Measurements from ENCODE around the gene FOXO6.
A peak's percentile ranks its signal among the peaks of the same experiment; 100 is the strongest.

Gene FOXO6

DNA sequence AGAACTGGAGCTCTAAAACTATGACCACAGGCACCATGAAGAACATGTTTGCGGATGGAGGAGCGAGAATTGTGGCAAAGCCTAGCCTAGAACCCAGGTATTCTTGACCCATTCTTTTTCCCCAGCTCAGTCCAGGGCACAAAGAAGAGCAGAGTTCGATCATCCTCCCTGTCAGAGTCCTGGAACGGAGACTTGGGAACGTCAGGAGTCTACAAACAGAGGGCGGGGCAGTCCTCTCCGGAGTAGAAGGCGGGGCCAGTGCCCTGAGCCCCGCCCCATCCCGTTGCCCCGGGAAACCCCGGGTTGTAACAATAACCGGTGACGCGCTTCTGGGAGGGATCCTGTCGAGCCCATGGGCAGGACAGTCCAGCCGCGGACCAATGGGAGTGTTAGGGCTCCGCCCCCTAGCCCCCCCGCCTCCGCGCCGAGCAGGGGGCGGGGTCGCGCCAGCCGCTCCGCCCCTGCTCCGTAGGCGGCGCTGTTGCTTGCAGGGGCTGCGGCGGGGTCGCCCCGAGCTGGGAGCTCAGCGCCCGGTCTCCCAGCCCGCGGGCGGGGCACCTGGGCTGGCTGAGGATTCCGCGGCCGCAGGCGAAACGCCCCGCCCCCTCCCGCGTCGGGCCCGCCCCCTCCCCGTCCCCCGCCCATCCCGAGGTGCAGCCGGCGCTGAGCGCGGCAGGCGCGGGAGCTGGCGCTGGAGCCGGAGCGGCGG lies at the start of gene FOXO6:
Gene FOXO6 (plus strand): TSS at position 649 of the 709 bp plus-strand sequence.
- peak; percentile 82 to 91 for DNase-seq (ENCODE audit: low read depth in 2 of 2)

DNA sequence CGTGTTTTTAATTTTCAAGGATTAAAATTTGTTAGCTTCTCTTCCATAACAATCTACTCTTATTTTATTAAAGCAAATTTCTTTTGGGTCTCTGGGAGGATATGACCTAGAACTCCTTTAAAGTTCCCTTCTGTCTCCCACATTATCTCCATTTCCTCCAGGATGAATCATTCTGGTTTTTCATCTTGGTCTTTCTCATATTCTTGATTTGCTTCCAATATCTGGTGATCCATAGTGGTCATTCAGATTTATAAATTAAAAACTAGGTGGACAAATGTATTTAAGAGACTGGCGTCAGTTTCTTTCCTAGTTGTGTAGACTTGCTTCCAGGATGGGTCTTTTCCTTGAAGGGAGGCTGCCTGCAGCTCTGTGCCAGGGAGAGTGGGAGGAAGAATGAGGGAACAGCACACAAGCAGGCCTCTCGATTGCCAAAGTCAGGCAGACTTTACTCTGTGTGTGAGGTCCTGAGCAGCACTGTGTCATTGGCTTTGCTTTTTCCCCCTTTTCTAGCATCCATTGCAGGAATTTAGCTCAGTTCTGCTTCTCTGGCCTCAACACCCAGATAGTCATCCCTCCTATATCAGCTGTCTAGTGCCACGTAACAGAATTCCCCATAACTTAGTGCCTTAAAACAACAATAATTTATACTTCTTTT lies 48.1 kb upstream of the FOXO6 start:
- DNase-seq (ENCODE audit: low read depth in 2 of 2) = no peak

GRCh38 chr1:41313661-41314131 lies 47.5 kb upstream of the FOXO6 start:
- DNase-seq (ENCODE audit: low read depth in 2 of 2) = peak in 1 of 2 experiments; percentile 2

GRCh38 chr1:41314376-41315145 lies 46.7 kb upstream of the FOXO6 start:
- DNase-seq (ENCODE audit: low read depth in 2 of 2) = no peak

DNA sequence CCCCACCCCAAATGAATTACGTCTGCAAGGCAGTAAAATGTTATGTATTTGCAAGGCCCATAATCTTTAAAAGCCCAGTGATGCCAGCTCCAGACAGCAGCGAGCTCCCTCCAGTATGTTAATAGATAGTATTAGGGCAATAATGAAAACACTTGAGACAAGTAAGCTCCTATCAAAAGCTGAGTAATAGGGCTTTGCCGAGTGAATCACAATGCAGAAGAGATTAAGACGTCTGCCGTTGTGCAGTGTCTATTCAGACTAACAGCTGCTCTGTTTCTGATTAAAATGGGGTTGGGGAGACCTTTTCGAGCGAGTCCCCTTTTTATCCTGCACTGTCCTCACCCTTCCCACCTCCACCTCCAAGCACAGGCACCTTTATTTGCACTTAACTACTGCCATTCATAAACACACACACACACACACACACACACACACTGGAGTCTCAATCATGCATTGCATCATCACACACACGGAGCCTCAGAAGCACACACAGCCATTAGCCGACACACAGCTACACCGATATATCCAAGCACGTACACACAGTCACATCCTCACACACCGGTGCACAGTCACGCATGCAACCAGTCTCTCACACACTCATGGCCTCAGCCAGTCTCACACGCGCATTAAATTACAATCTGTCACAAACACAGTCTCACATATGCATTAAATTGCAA lies 46.0 kb upstream of the FOXO6 start:
- DNase-seq (ENCODE audit: low read depth in 2 of 2) = no peak

DNA sequence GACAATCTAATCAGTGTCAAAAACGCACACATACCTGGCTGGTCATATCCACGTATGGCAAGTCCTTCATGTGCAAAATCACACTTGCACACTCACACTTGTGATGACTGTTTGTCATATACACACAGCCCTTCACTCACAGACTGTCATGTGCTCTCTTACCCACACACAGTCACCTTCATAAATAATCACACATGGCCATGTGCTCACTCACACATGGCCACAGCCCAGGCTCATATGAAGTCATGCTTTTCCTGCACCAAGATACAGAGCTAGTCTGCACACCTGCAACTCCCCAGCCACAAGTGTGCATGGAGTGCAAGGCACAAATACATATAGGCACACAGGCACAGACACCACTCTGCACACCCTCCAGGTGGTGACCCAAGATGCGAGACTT lies 45.4 kb upstream of the FOXO6 start:
- no peak for DNase-seq (ENCODE audit: low read depth in 2 of 2)

DNA sequence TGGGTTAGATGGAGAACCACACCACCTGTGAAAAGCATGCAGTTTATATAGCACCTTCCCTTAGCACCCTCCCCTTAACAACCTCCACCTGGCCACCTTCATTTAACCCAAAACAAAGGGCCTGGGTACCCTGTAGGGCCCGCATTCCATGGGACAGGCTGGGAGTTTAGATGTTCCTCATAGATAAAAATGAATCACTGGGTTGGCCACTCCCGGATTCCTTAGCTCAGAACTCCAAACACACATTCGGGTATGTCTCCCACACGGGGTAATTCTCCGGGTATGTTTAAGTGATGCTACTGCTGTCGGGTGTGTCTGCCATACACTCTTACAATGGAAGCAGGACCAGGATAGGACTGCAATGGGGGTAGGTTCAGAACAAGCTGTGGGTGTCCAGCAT lies 43.9 kb upstream of the FOXO6 start:
- DNase-seq (ENCODE audit: low read depth in 2 of 2) = no peak

GRCh38 chr1:41318135-41318534 lies 43.1 kb upstream of the FOXO6 start:
- DNase-seq (ENCODE audit: low read depth in 2 of 2) = no peak

DNA sequence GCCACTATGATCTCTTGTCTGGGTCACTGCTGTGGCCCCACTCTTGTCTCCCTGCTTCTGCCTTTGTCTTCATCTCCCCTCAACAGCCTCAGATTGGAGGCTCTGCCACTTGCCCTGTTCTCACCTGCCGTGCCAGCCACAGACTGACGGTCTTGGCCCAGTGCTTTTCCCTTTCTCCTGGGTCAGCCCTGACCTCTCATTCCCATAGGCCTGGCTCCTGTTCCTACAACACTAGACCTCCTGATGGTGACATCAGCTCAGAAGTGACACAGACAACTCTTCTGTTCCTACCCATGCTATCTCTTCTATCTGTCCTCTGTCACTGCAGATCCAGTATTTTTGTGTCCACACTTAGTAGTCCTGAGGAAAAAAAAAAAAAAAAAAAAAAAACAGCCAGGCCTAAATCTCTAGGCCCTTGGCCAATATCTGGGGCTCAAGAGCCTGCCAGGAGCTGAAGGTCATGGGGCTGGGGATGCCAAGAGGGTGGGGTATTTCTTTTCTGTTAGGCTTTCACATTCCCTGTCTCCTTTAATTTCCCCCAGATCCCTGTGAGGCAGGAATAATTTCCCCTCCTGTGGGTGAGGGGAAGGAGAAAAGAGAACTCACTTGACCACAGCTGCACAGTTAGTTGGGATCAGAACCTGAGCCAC lies 42.0 kb upstream of the FOXO6 start:
- no peak for DNase-seq (ENCODE audit: low read depth in 2 of 2)

DNA sequence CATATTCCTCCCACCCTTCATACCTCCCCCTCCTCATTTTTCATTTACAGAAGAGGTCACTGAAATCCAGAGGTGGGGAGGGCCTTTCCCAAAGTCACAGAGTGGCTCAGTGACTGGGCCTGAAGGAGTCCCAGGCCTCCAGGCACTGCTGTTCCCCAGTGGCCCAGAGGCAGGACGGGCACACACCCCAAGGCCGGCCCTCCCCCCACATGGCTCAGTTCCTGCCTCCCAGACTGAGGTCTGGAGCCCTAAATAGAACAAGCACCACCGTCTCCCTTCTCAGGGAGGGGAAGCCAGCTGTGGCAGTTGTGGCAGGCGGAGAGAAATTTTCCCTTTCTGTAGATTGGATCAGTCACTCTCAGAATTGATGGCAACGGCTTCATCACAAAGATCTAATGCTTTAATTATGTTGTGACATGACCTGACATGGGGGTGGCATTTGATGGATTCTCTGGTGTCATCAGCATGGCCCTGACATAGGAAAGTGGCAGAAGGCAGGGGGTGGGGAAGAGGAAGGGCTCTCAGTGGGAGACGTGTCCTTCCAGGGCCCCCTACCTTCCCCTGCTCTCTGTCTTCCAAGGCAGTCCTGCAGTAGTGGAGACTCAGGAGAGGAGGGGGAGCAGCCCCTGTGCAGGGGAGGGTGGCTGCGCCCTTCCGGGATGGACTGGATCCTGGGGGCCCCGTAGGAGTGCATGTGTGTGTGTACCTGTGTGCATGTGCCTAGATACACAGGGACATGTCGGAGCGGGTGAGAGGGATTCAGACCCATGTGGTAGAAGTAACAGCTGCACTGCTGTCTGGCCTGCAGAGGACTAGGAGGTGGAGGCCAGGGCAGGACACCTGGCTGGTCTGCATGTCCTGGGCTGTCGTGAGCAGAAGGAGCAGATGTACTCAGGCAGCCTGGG lies 41.2 kb upstream of the FOXO6 start:
- DNase-seq (ENCODE audit: low read depth in 2 of 2) = no peak

DNA sequence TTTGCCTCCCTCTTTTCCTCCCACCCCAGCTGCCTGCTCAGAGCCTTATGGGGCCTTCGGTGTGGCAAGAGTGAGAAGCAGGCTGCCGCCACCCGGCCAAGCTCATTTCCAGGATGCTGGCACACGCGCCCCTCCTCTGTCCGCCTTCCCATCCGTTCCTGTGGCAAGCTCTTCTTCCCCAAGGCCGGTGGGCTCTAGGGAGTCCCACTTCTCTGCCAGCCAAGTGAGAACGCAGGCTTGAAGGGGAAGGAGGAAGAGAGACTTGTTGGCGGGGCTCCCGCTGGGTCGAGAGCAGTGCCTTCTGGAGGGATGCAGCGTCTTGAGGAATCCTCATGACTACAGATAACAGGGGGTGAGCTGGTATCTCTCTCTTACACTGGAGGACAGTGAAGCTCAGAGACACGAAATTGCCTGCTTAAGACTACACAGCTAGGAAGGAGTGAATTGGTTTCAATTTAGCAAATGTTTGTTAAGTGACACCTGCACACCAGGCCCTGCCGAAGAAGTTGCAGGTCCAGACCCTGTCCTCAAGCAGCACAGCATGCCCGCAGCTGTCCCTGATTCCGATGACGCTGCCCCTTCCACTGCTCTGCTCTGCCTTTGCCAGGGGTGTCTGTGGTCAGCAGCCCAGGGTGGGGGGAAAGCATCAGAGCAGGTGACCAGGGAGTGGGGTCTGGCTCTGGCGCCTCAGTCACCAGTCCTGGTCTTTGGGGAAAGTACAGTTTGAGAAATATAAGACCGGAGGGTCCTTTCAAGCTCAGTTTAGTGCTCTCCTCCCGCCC lies 40.1 kb upstream of the FOXO6 start:
- DNase-seq (ENCODE audit: low read depth in 2 of 2) = no peak

- no peak for DNase-seq (ENCODE audit: low read depth in 2 of 2)
Observed at GRCh38 chr1:41322101-41322661, 39.1 kb upstream of the FOXO6 start.

- peak in 1 of 2 experiments; percentile 9 for DNase-seq (ENCODE audit: low read depth in 2 of 2)
Observed at GRCh38 chr1:41322835-41323234, 38.4 kb upstream of the FOXO6 start.

GRCh38 chr1:41323243-41323642 lies 38.0 kb upstream of the FOXO6 start:
- DNase-seq (ENCODE audit: low read depth in 2 of 2) = no peak

DNA sequence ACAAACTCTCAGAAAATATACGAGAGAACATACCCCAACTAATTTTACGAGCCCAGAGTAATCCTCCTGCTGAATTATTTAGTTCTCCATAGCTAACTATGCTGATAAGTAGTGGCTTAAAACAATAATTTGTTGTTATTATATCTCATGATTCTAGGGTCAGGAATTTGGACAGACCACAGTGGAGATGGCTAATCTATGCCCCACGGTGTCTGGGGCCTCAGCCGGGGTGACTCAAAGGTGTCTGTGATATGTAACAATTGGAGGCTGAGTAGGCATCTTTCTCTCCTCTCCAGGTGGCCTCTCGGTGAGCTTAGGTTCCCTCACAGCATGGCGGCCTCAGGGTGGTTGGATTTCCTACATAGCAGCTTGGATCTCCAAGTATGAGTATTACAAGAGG lies 35.4 kb upstream of the FOXO6 start:
- DNase-seq (ENCODE audit: low read depth in 2 of 2) = no peak

DNA sequence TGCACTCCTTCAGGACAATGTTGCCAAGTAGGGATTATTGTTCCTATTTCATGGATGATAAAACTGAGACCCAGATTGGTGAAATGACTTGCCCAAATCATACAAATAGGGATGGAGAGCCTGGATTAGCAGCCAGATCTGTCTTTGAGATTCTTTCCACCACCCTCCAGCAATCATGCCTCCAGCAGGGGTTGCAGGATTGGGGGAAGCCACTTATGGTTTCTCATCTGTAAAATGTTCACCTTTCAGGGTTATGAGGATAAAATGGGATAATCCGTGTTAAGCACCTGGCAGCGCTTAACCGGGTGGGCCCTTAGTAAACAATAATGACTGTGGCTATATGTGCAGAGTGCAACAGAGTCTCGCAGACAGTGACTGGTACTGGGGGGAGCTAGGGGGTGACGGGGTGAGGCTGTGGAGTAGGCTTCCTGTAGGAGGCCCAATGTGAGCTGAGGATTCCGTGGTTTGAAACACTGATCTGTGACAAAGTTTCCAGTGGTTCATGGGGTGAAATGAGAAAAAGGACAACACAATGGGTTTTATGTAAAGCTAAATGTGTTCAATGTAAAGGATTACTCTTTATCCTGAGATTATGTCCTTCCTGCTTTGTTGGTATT lies 33.7 kb upstream of the FOXO6 start:
- DNase-seq (ENCODE audit: low read depth in 2 of 2) = no peak

- DNase-seq (ENCODE audit: low read depth in 2 of 2) = no peak
Observed at GRCh38 chr1:41328001-41328615, 33.1 kb upstream of the FOXO6 start.
